Measurements from ENCODE around the gene CEP164.

CEP164 gene

DNA sequence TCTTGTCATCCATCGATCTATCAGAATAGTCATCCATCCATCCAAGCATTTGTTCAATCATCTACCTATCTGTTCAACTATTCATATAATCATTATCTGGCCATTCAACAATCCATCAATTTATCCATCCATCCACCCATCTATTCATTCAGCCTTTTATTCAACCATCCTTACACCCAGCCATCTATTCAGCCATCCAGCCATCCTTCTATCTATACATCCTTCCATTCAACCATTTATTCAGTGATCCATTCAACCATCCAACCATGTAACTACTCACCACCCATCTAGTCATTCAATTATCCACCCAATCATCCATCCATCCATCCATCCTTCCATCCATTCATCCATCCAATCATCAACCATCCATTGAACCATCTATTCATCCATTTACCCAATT lies 106.8 kb downstream of the CEP164 start:
- no peaks in the 10 kb centered on the region for H3F3A ChIP-seq (ENCODE audit: control insufficient read depth, insufficient read depth)
- no peaks in the 10 kb centered on the region for H3K4me1 ChIP-seq (ENCODE audit: control insufficient read depth, low read length)
- H4K20me1 ChIP-seq (ENCODE audit: control insufficient read depth, insufficient read depth, low read depth, low read length) = no peaks in the 10 kb centered on the region
- no peak overlapping the region for H3K27ac ChIP-seq (ENCODE audit: low read depth, low read length)
- H3K4me3 ChIP-seq (ENCODE audit: low read length) = no peak overlapping the region
- H3K79me2 ChIP-seq (ENCODE audit: control insufficient read depth, low read length) = no peaks in the 10 kb centered on the region
- H3K4me2 ChIP-seq (ENCODE audit: low read length) = no peak overlapping the region
- H3K9me3 ChIP-seq (ENCODE audit: control insufficient read depth, insufficient read depth, low read length) = no peaks in the 10 kb centered on the region
- H3K36me3 ChIP-seq (ENCODE audit: control insufficient read depth, low read length) = no peaks in the 10 kb centered on the region
- TF ChIP-seq, protein P1, sequence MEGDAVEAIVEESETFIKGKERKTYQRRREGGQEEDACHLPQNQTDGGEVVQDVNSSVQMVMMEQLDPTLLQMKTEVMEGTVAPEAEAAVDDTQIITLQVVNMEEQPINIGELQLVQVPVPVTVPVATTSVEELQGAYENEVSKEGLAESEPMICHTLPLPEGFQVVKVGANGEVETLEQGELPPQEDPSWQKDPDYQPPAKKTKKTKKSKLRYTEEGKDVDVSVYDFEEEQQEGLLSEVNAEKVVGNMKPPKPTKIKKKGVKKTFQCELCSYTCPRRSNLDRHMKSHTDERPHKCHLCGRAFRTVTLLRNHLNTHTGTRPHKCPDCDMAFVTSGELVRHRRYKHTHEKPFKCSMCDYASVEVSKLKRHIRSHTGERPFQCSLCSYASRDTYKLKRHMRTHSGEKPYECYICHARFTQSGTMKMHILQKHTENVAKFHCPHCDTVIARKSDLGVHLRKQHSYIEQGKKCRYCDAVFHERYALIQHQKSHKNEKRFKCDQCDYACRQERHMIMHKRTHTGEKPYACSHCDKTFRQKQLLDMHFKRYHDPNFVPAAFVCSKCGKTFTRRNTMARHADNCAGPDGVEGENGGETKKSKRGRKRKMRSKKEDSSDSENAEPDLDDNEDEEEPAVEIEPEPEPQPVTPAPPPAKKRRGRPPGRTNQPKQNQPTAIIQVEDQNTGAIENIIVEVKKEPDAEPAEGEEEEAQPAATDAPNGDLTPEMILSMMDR (IDR thresholded peaks at IDR 0.05; ENCODE audit: low read depth, low read length, poor library complexity, severe bottlenecking) = no peak
- TF ChIP-seq EZH2phosphoT487 (IDR thresholded peaks at IDR 0.05; ENCODE audit: borderline replicate concordance, low read length) = no peak
- H3K9me2 ChIP-seq (replicated peaks; ENCODE audit: control insufficient read depth, low read length) = no peaks in the 10 kb centered on the region
- 0 out of 2 replicates have a peak, but pooled peaks cover 5% of the 10 kb centered on the region for H3K27me3 ChIP-seq (ENCODE audit: control insufficient read depth, low read length)

DNA sequence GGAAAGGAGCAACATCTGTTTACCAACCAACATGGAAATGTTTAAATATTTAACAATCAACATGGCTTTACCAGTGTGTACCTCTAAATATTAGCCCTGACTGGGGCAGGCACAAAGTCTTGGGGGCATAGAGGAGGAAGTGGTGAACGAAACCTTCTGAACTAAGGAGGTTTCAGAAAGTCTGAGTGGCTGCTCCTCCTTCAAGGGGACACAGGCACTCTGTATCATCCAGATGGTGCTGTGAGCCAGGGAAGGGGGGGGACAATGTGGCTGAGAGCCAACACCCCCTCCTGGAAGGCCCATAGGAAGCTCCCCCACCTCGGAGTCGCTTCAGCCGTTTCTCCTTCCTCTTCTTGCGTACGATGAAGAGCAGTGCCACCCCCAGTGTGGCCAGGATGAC lies 107.7 kb downstream of the CEP164 start:
- no peaks in the 10 kb centered on the region for H3K36me3 ChIP-seq (ENCODE audit: control insufficient read depth, low read length)
- H3K79me2 ChIP-seq (ENCODE audit: control insufficient read depth, low read length) = no peaks in the 10 kb centered on the region
- no peaks in the 10 kb centered on the region for H3K4me1 ChIP-seq (ENCODE audit: control insufficient read depth, low read length)
- H3K27me3 ChIP-seq (ENCODE audit: control insufficient read depth, low read length) = 0 out of 2 replicates have a peak, but pooled peaks cover 5% of the 10 kb centered on the region
- no peak overlapping the region for H3K4me2 ChIP-seq (ENCODE audit: low read length)
- H3K9me3 ChIP-seq (ENCODE audit: control insufficient read depth, insufficient read depth, low read length) = no peaks in the 10 kb centered on the region
- TF ChIP-seq, protein P1 (IDR thresholded peaks at IDR 0.05; ENCODE audit: low read depth, low read length, poor library complexity, severe bottlenecking) = no peak
- TF ChIP-seq EZH2phosphoT487 (IDR thresholded peaks at IDR 0.05; ENCODE audit: borderline replicate concordance, low read length) = no peak
- H3K27ac ChIP-seq (ENCODE audit: low read depth, low read length) = no peak overlapping the region
- no peaks in the 10 kb centered on the region for H4K20me1 ChIP-seq (ENCODE audit: control insufficient read depth, insufficient read depth, low read depth, low read length)
- H3K4me3 ChIP-seq (ENCODE audit: low read length) = no peak overlapping the region
- no peaks in the 10 kb centered on the region for H3F3A ChIP-seq (ENCODE audit: control insufficient read depth, insufficient read depth)
- no peaks in the 10 kb centered on the region for H3K9me2 ChIP-seq (replicated peaks; ENCODE audit: control insufficient read depth, low read length)

- no peak overlapping the region for H3K27ac ChIP-seq (ENCODE audit: low read depth, low read length)
- no peak overlapping the region for H3K4me3 ChIP-seq (ENCODE audit: low read length)
- H3K9me3 ChIP-seq (ENCODE audit: control insufficient read depth, insufficient read depth, low read length) = no peaks in the 10 kb centered on the region
- no peaks in the 10 kb centered on the region for H3K4me1 ChIP-seq (ENCODE audit: control insufficient read depth, low read length)
- H3K27me3 ChIP-seq (ENCODE audit: control insufficient read depth, low read length) = 0 out of 2 replicates have a peak, but pooled peaks cover 5% of the 10 kb centered on the region
- H3K79me2 ChIP-seq (ENCODE audit: control insufficient read depth, low read length) = no peaks in the 10 kb centered on the region
- no peak overlapping the region for H3K4me2 ChIP-seq (ENCODE audit: low read length)
- no peaks in the 10 kb centered on the region for H3K36me3 ChIP-seq (ENCODE audit: control insufficient read depth, low read length)
- H3K9me2 ChIP-seq (replicated peaks; ENCODE audit: control insufficient read depth, low read length) = no peaks in the 10 kb centered on the region
- TF ChIP-seq EZH2phosphoT487 (IDR thresholded peaks at IDR 0.05; ENCODE audit: borderline replicate concordance, low read length) = no peak
- TF ChIP-seq, protein P1 (IDR thresholded peaks at IDR 0.05; ENCODE audit: low read depth, low read length, poor library complexity, severe bottlenecking) = no peak
- no peaks in the 10 kb centered on the region for H4K20me1 ChIP-seq (ENCODE audit: control insufficient read depth, insufficient read depth, low read depth, low read length)
- H3F3A ChIP-seq (ENCODE audit: control insufficient read depth, insufficient read depth) = no peaks in the 10 kb centered on the region
These were observed 109.6 kb downstream of the CEP164 start for GRCh38 chr11:117437041-117437790.
